ENCODE measurements around the gene VMP1. TPM values are rescaled to one million over a fixed set of nuclear protein-coding genes. Genes with fewer than 3 reads are reported as not detected.

Gene VMP1
- total RNA-seq, 1 experiment from 2014 or later = 83.1 TPM

GRCh38 chr17:59884861-59885260 lies 177.4 kb downstream of the VMP1 start:
- H3K27ac ChIP-seq (ENCODE audit: insufficient read length, low read depth, low read length) = no peak overlapping the region
- peaks cover 15 to 69% (median 46%) of the 10 kb centered on the region in 3 experiments; a peak in 6 of 7 replicates for H3K36me3 Mint-ChIP-seq (ENCODE audit: insufficient read depth in 1 of 3, low read depth in 3 of 3)
- no peak overlapping the region for H3K9ac ChIP-seq (ENCODE audit: extremely low read depth, insufficient read length, low read length)
- H2AK5ac ChIP-seq (ENCODE audit: insufficient read length, low read length) = no peak overlapping the region
- no peak overlapping the region for H3K56ac ChIP-seq (ENCODE audit: insufficient read length, low read depth, low read length)
- H2BK20ac ChIP-seq (ENCODE audit: low read depth, low read length, poor library complexity, severe bottlenecking) = no peak overlapping the region
- H3K4ac ChIP-seq (ENCODE audit: low read depth, low read length) = no peak overlapping the region
- H3K27ac Mint-ChIP-seq = no peak overlapping the region
- no peaks in the 10 kb centered on the region for H3K27me3 Mint-ChIP-seq (ENCODE audit: low read depth)
- no peaks in the 10 kb centered on the region for H3K79me1 ChIP-seq (ENCODE audit: insufficient read depth, low read depth, low read length, poor library complexity, severe bottlenecking)
- no peaks in the 10 kb centered on the region for H3K9me3 Mint-ChIP-seq
- no peak overlapping the region for H2BK12ac ChIP-seq (ENCODE audit: insufficient read length, low read depth, low read length)
- H3K27me3 ChIP-seq (ENCODE audit: insufficient read depth, low read length) = no peaks in the 10 kb centered on the region
- no peak overlapping the region for H3K14ac ChIP-seq (ENCODE audit: insufficient read depth, low read length)
- no peak overlapping the region for H2BK120ac ChIP-seq (ENCODE audit: low read depth, low read length, poor library complexity, severe bottlenecking)
- WGBS (ENCODE audit: extremely low coverage, insufficient read length, low lambda C conversion rate) = no CpG with 5 or more reads among the region's 9 CpGs
- H2AFZ ChIP-seq (ENCODE audit: low read length) = no peak overlapping the region
- no peak overlapping the region for H3K4me2 ChIP-seq (ENCODE audit: insufficient read depth, insufficient read length, low read length)
- H3K23ac ChIP-seq (ENCODE audit: insufficient read length, low read depth, low read length) = no peak overlapping the region
- DNase-seq = no peak
- H3K23me2 ChIP-seq (ENCODE audit: insufficient read length, low read depth, low read length, poor library complexity, severe bottlenecking) = no peaks in the 10 kb centered on the region
- H2BK15ac ChIP-seq (ENCODE audit: low read depth, low read length) = no peak overlapping the region
- H4K8ac ChIP-seq (replicated peaks; ENCODE audit: insufficient read length, low read depth, low read length) = no peak overlapping the region
- no peak overlapping the region for H4K91ac ChIP-seq (ENCODE audit: insufficient read length, low read depth, low read length)
- no peaks in the 10 kb centered on the region for H4K20me1 ChIP-seq (ENCODE audit: control insufficient read depth, insufficient read depth, insufficient read length)
- H3K18ac ChIP-seq (ENCODE audit: insufficient read length, low read depth, low read length) = no peak overlapping the region
- H3K4me1 Mint-ChIP-seq = no peaks in the 10 kb centered on the region
- no peak overlapping the region for H2BK5ac ChIP-seq (ENCODE audit: insufficient read length, low read length)
- H4K5ac ChIP-seq (ENCODE audit: insufficient read length, low read depth, low read length) = no peak overlapping the region
- TF ChIP-seq CTCF (conservative IDR thresholded peaks at IDR 0.05) = no peak
- H3K4me3 Mint-ChIP-seq = no peak overlapping the region
- H3T11ph ChIP-seq (ENCODE audit: low read length) = no peak overlapping the region
- no peaks in the 10 kb centered on the region for H3K9me3 ChIP-seq (ENCODE audit: control insufficient read depth, low read depth, low read length)
- H3K4me1 ChIP-seq (ENCODE audit: insufficient read depth, low read length) = no peaks in the 10 kb centered on the region
- no peaks in the 10 kb centered on the region for H3K79me2 ChIP-seq (ENCODE audit: insufficient read depth, low read length)

Measured in H9 (cell line).